HepG2 (cell line): ENCODE results near the gene KIF13A. TPM values are rescaled to one million over a fixed set of nuclear protein-coding genes. Genes with fewer than 3 reads are reported as not detected.

Experiments used
- ATAC-seq: fragments of 200-7000 bp; cut with Tn5 transposase; 3 replicates; pipeline ENCODE4 v1.9.1; 2020; ENCODE audit warnings: mild to moderate bottlenecking, moderate library complexity
- BruUV-seq: library from RNA; stranded (reverse); fragments of 400-500 nt; replicated peaks from 2 replicates; lab custom pipeline; 2021; lab: Mats Ljungman, UMichigan
- CTCF ChIA-PET: fragments of 300-600 bp; formaldehyde crosslinking; extraction: SDS; loops from one replicate; lab custom pipeline; 2021; ENCODE audit warnings: low total read pairs, inconsistent platforms, low intra/inter-chr PET ratio; lab: Yijun Ruan, JAX
- POLR2A ChIA-PET: fragments of 350-600 bp; sonication (Branson Sonifier 250); formaldehyde crosslinking; loops from one replicate; lab custom pipeline; 2020; ENCODE audit warnings: antibody characterized with exemption, inconsistent platforms; lab: Yijun Ruan, JAX
- DNase-seq: peaks from one replicate; pipeline ENCODE4 v3.0.0-alpha.2; 2015; ENCODE audit warnings: low spot score
- FAIRE-seq: peaks from 3 replicates; lab custom pipeline; 2011; peaks lifted over from hg19 to GRCh38; lab: Jason Lieb, UNC
- H2AFZ ChIP-seq: one replicate; pipeline ENCODE4 v1.6.1; 2011; ENCODE audit warnings: low read length, inconsistent platforms
- H3K27ac ChIP-seq: fragments of 300-600 bp; 3 replicates; pipeline ENCODE4 v1.8.0; 2011; ENCODE audit warnings: mixed run types, mild to moderate bottlenecking, mixed read lengths, low read length, inconsistent platforms; ENCODE audit not compliant: insufficient read depth; ENCODE audit errors: extremely low read length
- H3K27me3 ChIP-seq, 2 experiments: fragments of 200-600 bp in 1 of 2; 2 replicates in 1 of 2; 3 replicates in 1 of 2; pipeline versions ENCODE4 v1.6.0 to v1.8.0; 2011; ENCODE audit warnings: low read length in 2 of 2, mild to moderate bottlenecking in 2 of 2, moderate library complexity in 2 of 2, inconsistent platforms in 1 of 2; ENCODE audit not compliant: insufficient read depth in 2 of 2, control insufficient read depth in 1 of 2
- H3K36me3 ChIP-seq, 2 experiments: fragments of 200-600 bp in 1 of 2; replicated peaks in 1 of 2; 2 replicates in 1 of 2; 3 replicates in 1 of 2; pipeline versions ENCODE4 v1.5.1 to v1.8.0; 2011; ENCODE audit warnings: low read length in 2 of 2, inconsistent platforms in 1 of 2; ENCODE audit not compliant: insufficient read depth in 2 of 2, control insufficient read depth in 1 of 2
- H3K4me1 ChIP-seq: 2 replicates; pipeline ENCODE4 v1.5.1; 2012; ENCODE audit warnings: low read length, inconsistent platforms; ENCODE audit not compliant: insufficient read depth
- H3K4me2 ChIP-seq: 2 replicates; pipeline ENCODE4 v1.6.0; 2011; ENCODE audit warnings: low read depth, low read length, inconsistent platforms
- H3K4me3 ChIP-seq, 3 experiments: fragments of 200-600 bp in 1 of 3; sonication (generic), shearing (Covaris generic) in 1 of 3; replicated peaks in 1 of 3; 2 replicates each; pipeline ENCODE4 v1.5.1; 2011 to 2016; ENCODE audit warnings: low read length in 3 of 3, inconsistent platforms in 2 of 3, low read depth in 2 of 3, mild to moderate bottlenecking in 2 of 3, control low read depth in 1 of 3, mixed read lengths in 1 of 3; ENCODE audit not compliant: insufficient read depth in 1 of 3
- H3K79me2 ChIP-seq: one replicate; pipeline ENCODE4 v1.6.1; 2011; ENCODE audit warnings: low read length, inconsistent platforms; ENCODE audit not compliant: insufficient read depth
- H3K9ac ChIP-seq: 2 replicates; pipeline ENCODE4 v1.6.0; 2011; ENCODE audit warnings: mild to moderate bottlenecking, low read depth, low read length, inconsistent platforms; ENCODE audit not compliant: insufficient read depth
- H3K9me3 ChIP-seq: 2 replicates; pipeline ENCODE4 v1.5.1; 2012; ENCODE audit warnings: mild to moderate bottlenecking, low read length
- H4K20me1 ChIP-seq: 2 replicates; pipeline ENCODE4 v1.6.0; 2011; ENCODE audit warnings: inconsistent platforms, mild to moderate bottlenecking, low read length, moderate library complexity; ENCODE audit not compliant: insufficient read depth
- KLF13 ChIP-seq: sonication (generic); formaldehyde crosslinking; IDR thresholded peaks from 2 replicates; pipeline ENCODE4 v1.4.0; 2020; ENCODE audit warnings: mild to moderate bottlenecking, missing genetic modification reagents
- ZNF33B ChIP-seq: sonication (generic); formaldehyde crosslinking; IDR thresholded peaks from 2 replicates; pipeline ENCODE4 v1.5.1; 2020; ENCODE audit warnings: mild to moderate bottlenecking, missing genetic modification reagents
- ZNF652 ChIP-seq: IDR thresholded peaks from 2 replicates; pipeline ENCODE4 v1.6.1; 2016; ENCODE audit warnings: low read depth, borderline replicate concordance
- WGBS: methylation state at CpG from one replicate; pipeline ENCODE4 v1.1.6; 2017; ENCODE audit warnings: low lambda C conversion rate; 5-methylcytosine and 5-hydroxymethylcytosine counted together
- in situ Hi-C: cut with HindIII; loops from 2 replicates; pipeline ENCODE4 v1.10.0; 2017; ENCODE audit warnings: low pct_unique_long_range_greater_than_20kb; ENCODE audit not compliant: extremely low pct_ligation_motif_present
- intact Hi-C: fragments of 100-400 bp; cut with micrococcal nuclease; formaldehyde crosslinking; loops from one replicate; pipeline ENCODE4 v1.10.0; 2022; ENCODE audit not compliant: unreplicated experiment
- polyA plus RNA-seq, 8 experiments: library from polyadenylated mRNA; depleted of rRNA in 3 of 8; stranded (reverse) in 7 of 8; unstranded in 1 of 8; fragments of >200 nt; fragmentation: Illumina TruSeq in 4 of 8; extraction: Trizol in 4 of 8; gene quantifications; 2 replicates each; pipeline versions ENCODE4 v1.2.1 to v1.2.3, GENCODE V29; 2011 to 2016; ENCODE audit warnings: low read depth in 4 of 8, missing spikeins in 1 of 8, mixed read lengths in 1 of 8; ENCODE audit not compliant: insufficient read depth in 1 of 8
- total RNA-seq, 5 experiments: library from RNA; depleted of rRNA; stranded (reverse); fragments of >200 nt; fragmentation: Illumina TruSeq; extraction: Trizol; gene quantifications; 2 replicates each; pipeline ENCODE4 v1.2.3, GENCODE V29; 2016; ENCODE audit warnings: low read depth in 1 of 5
- TF ChIP-seq, protein P1 (sequence below): IDR thresholded peaks from 2 replicates; pipeline ENCODE4 v1.6.1; 2016; ENCODE audit warnings: low read depth, missing genetic modification reagents, missing compliant biosample characterization
- TF ChIP-seq, protein P2 (sequence below): fragments of 450-650 bp; IDR thresholded peaks from 2 replicates; pipeline ENCODE4 v1.6.1; 2016
- TF ChIP-seq, protein P3 (sequence below): sonication (generic); formaldehyde crosslinking; IDR thresholded peaks from 2 replicates; pipeline ENCODE4 v1.4.0; 2020; ENCODE audit warnings: mild to moderate bottlenecking, low read depth, missing genetic modification reagents

Gene KIF13A
- total and polyA plus RNA-seq, 2 of the 13 experiments (the other 11 are each of a cell fraction or from before 2014, with no cell fraction given), result 21.1 to 37.2 TPM

DNA sequence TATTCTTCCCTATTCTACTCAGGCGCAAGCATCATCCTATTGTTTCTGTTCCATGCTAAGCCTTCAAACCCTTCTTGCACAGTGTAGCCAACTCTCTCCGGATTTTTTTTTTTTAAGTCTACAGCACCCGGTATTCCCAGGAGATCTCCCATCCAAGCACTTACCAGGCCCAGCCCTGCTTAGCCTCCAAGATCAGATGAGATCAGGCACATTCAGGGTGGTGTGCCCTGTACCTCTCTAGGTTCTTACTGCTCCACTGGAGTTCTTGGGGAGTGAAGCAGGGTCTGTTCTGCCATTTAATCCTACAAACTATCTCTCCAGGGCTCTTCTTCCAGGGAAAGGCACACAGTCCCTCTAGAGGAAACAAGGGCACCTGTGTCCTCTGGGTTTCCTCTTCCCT lies 265.8 kb downstream of the KIF13A start:
- no TSS peak for BruUV-seq
- Histone ChIP-seq H3K9ac (no peak overlapping the region), H3K4me2 (peak overlapping the region; percentile 38), H3K4me3 (no peak overlapping the region), H2AFZ (peak overlapping the region; percentile 6), H3K27ac (no peak overlapping the region), H3K9me3 (no peaks in the 10 kb centered on the region), H3K36me3 (no peaks in the 10 kb centered on the region), H4K20me1 (no peaks in the 10 kb centered on the region), H3K79me2 (no peaks in the 10 kb centered on the region), H3K4me1 (peaks cover 34% of the 10 kb centered on the region), H3K27me3 (no peaks in the 10 kb centered on the region; a peak in 1 of 5 replicates)
- peak; percentile 9; the same call in 2 of the 3 replicates for ATAC-seq
- TF ChIP-seq ZNF652 (CRISPR knock-in tag) (no peak), KLF13 (CRISPR knock-in tag) (no peak), ZNF33B (CRISPR knock-in tag) (no peak)
- TF ChIP-seq, protein P1, sequence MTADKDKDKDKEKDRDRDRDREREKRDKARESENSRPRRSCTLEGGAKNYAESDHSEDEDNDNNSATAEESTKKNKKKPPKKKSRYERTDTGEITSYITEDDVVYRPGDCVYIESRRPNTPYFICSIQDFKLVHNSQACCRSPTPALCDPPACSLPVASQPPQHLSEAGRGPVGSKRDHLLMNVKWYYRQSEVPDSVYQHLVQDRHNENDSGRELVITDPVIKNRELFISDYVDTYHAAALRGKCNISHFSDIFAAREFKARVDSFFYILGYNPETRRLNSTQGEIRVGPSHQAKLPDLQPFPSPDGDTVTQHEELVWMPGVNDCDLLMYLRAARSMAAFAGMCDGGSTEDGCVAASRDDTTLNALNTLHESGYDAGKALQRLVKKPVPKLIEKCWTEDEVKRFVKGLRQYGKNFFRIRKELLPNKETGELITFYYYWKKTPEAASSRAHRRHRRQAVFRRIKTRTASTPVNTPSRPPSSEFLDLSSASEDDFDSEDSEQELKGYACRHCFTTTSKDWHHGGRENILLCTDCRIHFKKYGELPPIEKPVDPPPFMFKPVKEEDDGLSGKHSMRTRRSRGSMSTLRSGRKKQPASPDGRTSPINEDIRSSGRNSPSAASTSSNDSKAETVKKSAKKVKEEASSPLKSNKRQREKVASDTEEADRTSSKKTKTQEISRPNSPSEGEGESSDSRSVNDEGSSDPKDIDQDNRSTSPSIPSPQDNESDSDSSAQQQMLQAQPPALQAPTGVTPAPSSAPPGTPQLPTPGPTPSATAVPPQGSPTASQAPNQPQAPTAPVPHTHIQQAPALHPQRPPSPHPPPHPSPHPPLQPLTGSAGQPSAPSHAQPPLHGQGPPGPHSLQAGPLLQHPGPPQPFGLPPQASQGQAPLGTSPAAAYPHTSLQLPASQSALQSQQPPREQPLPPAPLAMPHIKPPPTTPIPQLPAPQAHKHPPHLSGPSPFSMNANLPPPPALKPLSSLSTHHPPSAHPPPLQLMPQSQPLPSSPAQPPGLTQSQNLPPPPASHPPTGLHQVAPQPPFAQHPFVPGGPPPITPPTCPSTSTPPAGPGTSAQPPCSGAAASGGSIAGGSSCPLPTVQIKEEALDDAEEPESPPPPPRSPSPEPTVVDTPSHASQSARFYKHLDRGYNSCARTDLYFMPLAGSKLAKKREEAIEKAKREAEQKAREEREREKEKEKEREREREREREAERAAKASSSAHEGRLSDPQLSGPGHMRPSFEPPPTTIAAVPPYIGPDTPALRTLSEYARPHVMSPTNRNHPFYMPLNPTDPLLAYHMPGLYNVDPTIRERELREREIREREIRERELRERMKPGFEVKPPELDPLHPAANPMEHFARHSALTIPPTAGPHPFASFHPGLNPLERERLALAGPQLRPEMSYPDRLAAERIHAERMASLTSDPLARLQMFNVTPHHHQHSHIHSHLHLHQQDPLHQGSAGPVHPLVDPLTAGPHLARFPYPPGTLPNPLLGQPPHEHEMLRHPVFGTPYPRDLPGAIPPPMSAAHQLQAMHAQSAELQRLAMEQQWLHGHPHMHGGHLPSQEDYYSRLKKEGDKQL, result no peak
- TF ChIP-seq, protein P2, sequence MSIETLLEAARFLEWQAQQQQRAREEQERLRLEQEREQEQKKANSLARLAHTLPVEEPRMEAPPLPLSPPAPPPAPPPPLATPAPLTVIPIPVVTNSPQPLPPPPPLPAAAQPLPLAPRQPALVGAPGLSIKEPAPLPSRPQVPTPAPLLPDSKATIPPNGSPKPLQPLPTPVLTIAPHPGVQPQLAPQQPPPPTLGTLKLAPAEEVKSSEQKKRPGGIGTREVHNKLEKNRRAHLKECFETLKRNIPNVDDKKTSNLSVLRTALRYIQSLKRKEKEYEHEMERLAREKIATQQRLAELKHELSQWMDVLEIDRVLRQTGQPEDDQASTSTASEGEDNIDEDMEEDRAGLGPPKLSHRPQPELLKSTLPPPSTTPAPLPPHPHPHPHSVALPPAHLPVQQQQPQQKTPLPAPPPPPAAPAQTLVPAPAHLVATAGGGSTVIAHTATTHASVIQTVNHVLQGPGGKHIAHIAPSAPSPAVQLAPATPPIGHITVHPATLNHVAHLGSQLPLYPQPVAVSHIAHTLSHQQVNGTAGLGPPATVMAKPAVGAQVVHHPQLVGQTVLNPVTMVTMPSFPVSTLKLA, result no peak
- TF ChIP-seq, protein P3, sequence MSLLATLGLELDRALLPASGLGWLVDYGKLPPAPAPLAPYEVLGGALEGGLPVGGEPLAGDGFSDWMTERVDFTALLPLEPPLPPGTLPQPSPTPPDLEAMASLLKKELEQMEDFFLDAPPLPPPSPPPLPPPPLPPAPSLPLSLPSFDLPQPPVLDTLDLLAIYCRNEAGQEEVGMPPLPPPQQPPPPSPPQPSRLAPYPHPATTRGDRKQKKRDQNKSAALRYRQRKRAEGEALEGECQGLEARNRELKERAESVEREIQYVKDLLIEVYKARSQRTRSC (CRISPR knock-in tag), result no peak
- in situ Hi-C loops (no loop called here), intact Hi-C loops (no loop called here)
- 41% methylated on average over 3 of the region's 3 CpGs for WGBS
- POLR2A ChIA-PET, result no interaction called here
- DNase-seq, result no peak
- no peak for FAIRE-seq
- CTCF ChIA-PET, result no interaction called here
